Mucosa of rectum (tissue), 2 donors: ENCODE measurements around the gene SPAG6.

Source experiments
- H3K27ac ChIP-seq, 2 donors: one replicate each; pipeline ENCODE4 v1.7.0; 2013; ENCODE audit warnings: inconsistent platforms in 2 of 2, low read depth in 2 of 2, low read length in 2 of 2
- H3K27me3 ChIP-seq, 2 donors: one replicate each; pipeline ENCODE4 v1.7.0; 2013; ENCODE audit warnings: low read length in 2 of 2; ENCODE audit not compliant: control insufficient read depth in 2 of 2, insufficient read depth in 2 of 2
- H3K36me3 ChIP-seq, 2 donors: one replicate each; pipeline ENCODE4 v1.7.0; 2013; ENCODE audit warnings: low read length in 2 of 2; ENCODE audit not compliant: control insufficient read depth in 2 of 2, insufficient read depth in 2 of 2
- H3K4me1 ChIP-seq, 2 donors: one replicate each; pipeline ENCODE4 v1.7.0; 2013; ENCODE audit warnings: low read length in 2 of 2, mild to moderate bottlenecking in 1 of 2; ENCODE audit not compliant: control insufficient read depth in 2 of 2, insufficient read depth in 2 of 2
- H3K4me3 ChIP-seq, 2 donors: one replicate each; pipeline ENCODE4 v1.7.0; 2013; ENCODE audit warnings: low read length in 2 of 2
- H3K9ac ChIP-seq, 2 donors: one replicate each; pipeline ENCODE4 v1.7.0; 2013; ENCODE audit warnings: low read length in 2 of 2, low read depth in 1 of 2, mild to moderate bottlenecking in 1 of 2
- H3K9me3 ChIP-seq, 2 donors: one replicate each; pipeline ENCODE4 v1.7.0; 2013; ENCODE audit warnings: low read length in 2 of 2; ENCODE audit not compliant: control insufficient read depth in 2 of 2
- donor health status: healthy.
- donor health status: Normal muscosa, but diverticular disease.

SPAG6 gene

GRCh38 chr10:22426653-22427052 is 81.4 kb downstream of the SPAG6 start:
- Histone ChIP-seq H3K4me3 (no peak overlapping the region), H3K9me3 (no peaks in the 10 kb centered on the region)

DNA sequence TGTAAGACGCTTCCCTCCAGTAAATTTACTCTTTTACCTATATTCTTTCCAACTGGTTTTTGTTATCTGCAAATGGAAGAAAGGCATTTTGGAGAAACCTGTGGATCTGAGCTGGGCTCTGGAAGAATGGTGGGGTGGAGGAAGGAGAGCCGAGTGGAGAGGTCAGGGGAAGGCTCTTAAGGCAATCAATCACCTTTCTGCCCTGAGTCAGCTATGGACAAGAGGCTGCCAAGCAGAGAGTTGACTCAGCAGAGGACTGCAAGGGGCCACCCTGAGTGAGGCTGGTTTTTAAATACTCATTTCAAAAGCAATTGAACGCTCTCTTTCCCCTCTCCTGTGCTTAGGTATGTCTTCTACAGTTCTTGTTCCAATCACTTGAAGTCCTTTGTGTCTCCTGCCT is 81.8 kb downstream of the SPAG6 start:
- H3K9ac ChIP-seq: no peak overlapping the region
- H3K4me3 ChIP-seq: no peak overlapping the region
- no peak overlapping the region for H3K27ac ChIP-seq
- H3K36me3 ChIP-seq: no peaks in the 10 kb centered on the region
- no peaks in the 10 kb centered on the region for H3K4me1 ChIP-seq
- peaks cover 3 to 6% of the 10 kb centered on the region in 2 donors for H3K27me3 ChIP-seq
- no peaks in the 10 kb centered on the region for H3K9me3 ChIP-seq

More at GRCh38 chr10:22426653-22427052, 81.4 kb downstream of the SPAG6 start:
- Histone ChIP-seq H3K9ac (no peak overlapping the region), H3K27me3 (peaks cover 3 to 6% of the 10 kb centered on the region in 2 donors), H3K27ac (no peak overlapping the region), H3K4me1 (no peaks in the 10 kb centered on the region), H3K36me3 (no peaks in the 10 kb centered on the region)

GRCh38 chr10:22427890-22428571 is 82.7 kb downstream of the SPAG6 start:
- H3K4me3 ChIP-seq: no peak overlapping the region
- no peak overlapping the region for H3K27ac ChIP-seq
- no peaks in the 10 kb centered on the region for H3K9me3 ChIP-seq
- peaks cover 3 to 6% of the 10 kb centered on the region in 2 donors for H3K27me3 ChIP-seq
- no peaks in the 10 kb centered on the region for H3K36me3 ChIP-seq
- no peak overlapping the region for H3K9ac ChIP-seq
- H3K4me1 ChIP-seq: no peaks in the 10 kb centered on the region

DNA sequence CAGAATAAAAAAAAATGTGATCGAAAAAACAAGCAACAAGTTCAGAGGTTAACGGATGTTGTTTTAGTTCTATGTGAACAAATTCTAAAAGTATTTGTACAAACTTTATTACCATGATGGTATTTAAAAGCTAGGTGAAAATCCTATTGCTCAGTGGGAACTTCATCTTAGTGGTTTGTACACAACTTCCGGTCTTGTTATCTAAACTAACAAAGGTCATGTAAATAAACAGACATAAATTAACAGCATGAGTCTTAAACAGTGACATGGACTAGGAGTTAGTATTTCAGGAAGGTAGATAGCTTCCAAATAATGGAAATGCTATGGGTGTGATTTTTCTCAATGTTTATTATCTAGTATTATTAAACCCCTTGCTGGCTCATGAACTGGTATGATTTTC is 83.8 kb downstream of the SPAG6 start:
- no peak overlapping the region for H3K27ac ChIP-seq
- H3K4me3 ChIP-seq: no peak overlapping the region
- peaks cover 3 to 6% of the 10 kb centered on the region in 2 donors for H3K27me3 ChIP-seq
- no peaks in the 10 kb centered on the region for H3K36me3 ChIP-seq
- H3K9me3 ChIP-seq: no peaks in the 10 kb centered on the region
- no peak overlapping the region for H3K9ac ChIP-seq
- H3K4me1 ChIP-seq: no peaks in the 10 kb centered on the region

DNA sequence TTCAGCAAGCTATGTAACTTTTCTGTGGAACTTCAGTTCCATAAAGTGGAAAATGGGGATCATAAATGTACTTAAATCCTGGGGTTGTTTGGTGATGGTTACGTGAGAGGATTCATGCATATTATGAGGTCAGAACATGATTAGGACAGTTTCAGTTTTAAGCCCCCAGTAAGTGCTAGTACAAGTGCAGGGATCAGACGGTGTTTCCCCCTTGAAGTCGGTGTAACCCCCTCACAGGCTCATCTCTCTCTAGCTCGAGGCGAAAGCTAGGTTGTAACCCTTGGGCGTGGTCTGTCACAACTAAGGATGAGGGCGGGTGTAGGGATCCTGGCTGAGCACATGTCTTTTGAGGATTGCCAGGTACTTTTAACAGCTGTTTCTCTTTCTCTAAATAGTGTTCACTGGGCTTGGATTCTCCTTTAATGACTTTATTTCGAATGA is 84.7 kb downstream of the SPAG6 start:
- no peak overlapping the region for H3K9ac ChIP-seq
- H3K4me1 ChIP-seq: no peaks in the 10 kb centered on the region
- H3K4me3 ChIP-seq: no peak overlapping the region
- peaks cover 3 to 6% of the 10 kb centered on the region in 2 donors for H3K27me3 ChIP-seq
- H3K27ac ChIP-seq: no peak overlapping the region
- H3K9me3 ChIP-seq: no peaks in the 10 kb centered on the region
- H3K36me3 ChIP-seq: no peaks in the 10 kb centered on the region

DNA sequence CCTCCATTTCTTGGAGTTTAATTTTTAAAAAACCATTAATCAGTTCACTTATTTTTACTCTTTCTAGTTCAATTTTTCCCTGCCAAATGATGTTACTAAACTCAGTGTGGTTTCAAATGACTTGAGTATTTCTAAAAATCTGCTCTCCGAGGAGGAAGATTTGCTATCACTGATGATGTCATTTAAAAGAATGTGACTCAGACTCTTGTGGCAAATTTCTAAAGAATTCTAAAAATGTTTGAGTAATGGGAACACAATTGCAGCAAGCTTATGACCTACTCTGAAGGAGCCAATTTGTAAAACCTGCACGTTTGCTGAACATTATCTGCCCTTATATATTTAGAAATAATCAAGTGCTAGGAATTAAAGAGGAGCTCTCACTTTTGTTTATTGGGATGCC is 88.6 kb downstream of the SPAG6 start:
- no peak overlapping the region for H3K4me3 ChIP-seq
- H3K36me3 ChIP-seq: no peaks in the 10 kb centered on the region
- no peak overlapping the region for H3K9ac ChIP-seq
- no peaks in the 10 kb centered on the region for H3K9me3 ChIP-seq
- H3K27me3 ChIP-seq: peaks cover 0 to 3% of the 10 kb centered on the region in 2 donors
- peaks cover 8 to 14% of the 10 kb centered on the region in 2 donors for H3K4me1 ChIP-seq
- no peak overlapping the region for H3K27ac ChIP-seq

GRCh38 chr10:22434521-22434920 is 89.2 kb downstream of the SPAG6 start:
- Histone ChIP-seq H3K27me3 (peaks cover 0 to 3% of the 10 kb centered on the region in 2 donors), H3K27ac (no peak overlapping the region), H3K9ac (no peak overlapping the region), H3K36me3 (no peaks in the 10 kb centered on the region), H3K9me3 (no peaks in the 10 kb centered on the region), H3K4me3 (no peak overlapping the region), H3K4me1 (peaks cover 8 to 14% of the 10 kb centered on the region in 2 donors)

DNA sequence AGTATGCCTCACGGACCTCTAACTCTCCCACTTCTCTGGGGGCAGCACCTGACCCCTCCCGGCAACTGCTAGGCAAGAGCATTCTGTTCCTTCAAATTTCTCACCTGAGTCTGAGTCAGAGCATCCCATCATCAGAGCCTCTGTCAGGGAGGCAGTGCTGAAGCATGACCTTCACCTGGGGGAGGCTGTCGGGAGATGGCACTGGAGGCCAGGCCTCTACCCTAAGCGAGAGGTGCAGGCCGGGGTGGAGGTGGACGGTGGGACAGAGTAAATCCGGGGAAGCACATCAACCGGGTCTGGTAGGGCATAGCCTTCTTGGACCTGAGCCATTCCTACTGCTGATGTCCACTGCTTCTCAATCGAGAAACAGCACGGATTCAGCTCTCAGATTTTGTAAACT is 90.4 kb downstream of the SPAG6 start:
- Histone ChIP-seq H3K4me1 (peaks cover 8 to 14% of the 10 kb centered on the region in 2 donors), H3K9ac (no peak overlapping the region), H3K36me3 (no peaks in the 10 kb centered on the region), H3K27ac (no peak overlapping the region), H3K9me3 (no peaks in the 10 kb centered on the region), H3K4me3 (no peak overlapping the region), H3K27me3 (no peaks in the 10 kb centered on the region)

DNA sequence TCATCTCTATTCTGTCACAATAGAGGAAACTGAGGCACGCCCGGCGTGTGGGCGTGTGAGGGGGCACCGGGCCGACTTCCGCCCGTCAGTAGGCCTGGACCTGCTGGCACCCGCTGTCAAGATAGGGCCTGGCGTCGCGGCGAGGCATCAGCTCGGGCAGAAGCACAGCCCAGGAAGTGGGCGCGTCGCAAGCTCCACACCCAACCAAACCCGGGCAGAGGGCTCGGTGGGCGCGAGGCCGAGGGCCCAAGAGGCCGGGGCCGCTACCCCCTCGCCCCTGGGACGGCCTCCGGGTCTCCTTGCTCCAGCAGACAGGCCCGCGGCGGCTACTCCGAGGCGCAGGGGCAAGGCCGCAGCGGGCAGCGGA is 91.2 kb downstream of the SPAG6 start:
- Histone ChIP-seq H3K9me3 (no peaks in the 10 kb centered on the region), H3K9ac (peak overlapping the region; percentile 84 to 91), H3K27me3 (no peaks in the 10 kb centered on the region), H3K27ac (peak overlapping the region; percentile 85 to 93), H3K4me3 (peak overlapping the region; percentile 85), H3K4me1 (peaks cover 8 to 14% of the 10 kb centered on the region in 2 donors), H3K36me3 (no peaks in the 10 kb centered on the region)

DNA sequence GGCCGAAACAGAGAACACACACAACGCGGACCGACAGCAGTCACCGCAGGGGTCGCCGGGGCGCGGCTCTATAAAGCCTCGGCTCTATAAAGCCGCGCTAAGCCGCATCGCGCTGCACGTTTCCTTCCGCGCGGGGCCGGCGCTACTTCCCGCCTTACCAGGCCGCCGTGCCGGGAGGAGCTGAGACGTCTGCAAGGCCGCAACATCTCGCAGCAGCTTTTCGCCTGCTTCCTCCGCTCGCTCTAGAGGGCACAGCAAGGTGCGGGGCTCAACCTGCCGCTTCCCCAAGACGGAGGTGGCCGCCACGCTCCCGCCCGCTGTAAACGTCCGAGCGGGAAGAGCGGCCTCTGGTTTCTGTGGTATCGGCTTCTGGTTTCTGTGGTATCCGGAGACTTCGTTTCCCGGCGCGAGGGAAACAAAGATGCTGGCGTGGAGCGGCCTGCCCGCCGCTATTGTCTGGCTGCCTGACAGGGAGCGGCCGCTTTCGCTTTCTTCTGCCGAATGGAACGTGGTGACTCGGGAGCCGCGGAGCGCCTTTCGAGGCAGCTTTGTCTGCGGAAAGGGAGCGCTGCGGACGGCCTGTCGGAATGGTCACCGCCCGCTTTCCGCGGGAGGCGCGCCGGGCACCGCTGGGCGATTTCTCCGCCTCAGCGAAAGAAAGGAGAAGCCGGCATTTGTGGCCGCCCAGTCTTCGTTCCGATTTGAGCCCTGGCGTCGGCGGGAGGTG is 91.8 kb downstream of the SPAG6 start:
- Histone ChIP-seq H3K9me3 (no peaks in the 10 kb centered on the region), H3K4me3 (peak overlapping the region; percentile 85), H3K27ac (peak overlapping the region; percentile 85 to 93), H3K27me3 (no peaks in the 10 kb centered on the region), H3K36me3 (no peaks in the 10 kb centered on the region), H3K9ac (peak overlapping the region; percentile 84 to 91), H3K4me1 (peaks cover 8 to 14% of the 10 kb centered on the region in 2 donors)
